ENCODE data around the gene PTGER1.
"Not testable (repeated sequence)": the region's sequence is repeated elsewhere in the genome, so short reads cannot be mapped to it uniquely, and the experiment has no call there.

DNA sequence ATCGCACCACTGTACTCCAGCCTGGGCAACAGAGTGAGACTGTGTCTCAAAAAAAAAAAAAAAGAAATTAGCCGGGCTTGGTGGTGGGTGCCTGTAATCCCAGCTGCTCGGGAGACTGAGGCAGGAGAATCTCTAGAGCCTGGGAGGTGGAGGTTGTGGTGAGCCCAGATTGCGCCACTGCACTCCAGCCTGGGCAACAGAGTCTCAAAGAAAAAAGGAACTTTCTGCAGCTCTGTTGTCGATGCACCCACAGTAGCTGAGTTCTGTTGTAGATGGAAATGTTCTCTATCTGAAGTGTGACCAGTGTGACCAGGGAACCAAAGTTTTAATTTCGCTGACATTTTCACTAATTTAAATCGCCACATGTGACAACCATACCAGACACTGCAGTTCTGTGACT lies 12.8 kb downstream of the PTGER1 start:
- not testable (repeated sequence) for TF ChIP-seq POLR2A (IDR thresholded peaks at IDR 0.05; ENCODE audit: low read length); GATA1 (IDR thresholded peaks at IDR 0.05; ENCODE audit: low read depth, low read length)
